ENCODE measurements around the gene POU4F3.

- TF ChIP-seq POLR2A (IDR thresholded peaks at IDR 0.05) = no peak
- no peak for TF ChIP-seq EP300 (IDR thresholded peaks at IDR 0.05)
- TF ChIP-seq POLR2AphosphoS5 (IDR thresholded peaks at IDR 0.05) = no peak
These were observed 28.3 kb downstream of the POU4F3 start for GRCh38 chr5:146366904-146367303.
